K562 (cell line): ENCODE results near the gene PFKP. TPM values are rescaled to one million over a fixed set of nuclear protein-coding genes. Genes with fewer than 3 reads are reported as not detected.
A peak's percentile ranks its signal among the peaks of the same experiment; 100 is the strongest.

Experiments
- BHLHE40 ChIP-seq: IDR thresholded peaks from 2 replicates; pipeline ENCODE4 v1.6.1; 2011; ENCODE audit warnings: low read length, improper control_type of control experiment
- CBX1 ChIP-seq: sonication (generic); IDR thresholded peaks from 2 replicates; pipeline ENCODE4 v1.6.1; 2016; ENCODE audit warnings: antibody characterized with exemption, low read depth, mild to moderate bottlenecking
- CREM ChIP-seq: IDR thresholded peaks from 2 replicates; pipeline ENCODE4 v1.6.1; 2014; ENCODE audit warnings: antibody characterized with exemption, low read depth
- CXXC5 ChIP-seq: fragments of 250-450 bp; sonication (Bioruptor Pico); IDR thresholded peaks from 2 replicates; pipeline ENCODE4 v1.8.0; 2022; ENCODE audit warnings: inconsistent platforms, mild to moderate bottlenecking, moderate library complexity
- MEF2D ChIP-seq: conservative IDR thresholded peaks from 2 replicates; pipeline ENCODE4 v1.6.1; 2016; ENCODE audit warnings: low read depth, missing genetic modification characterization, missing compliant biosample characterization
- POLR2H ChIP-seq: IDR thresholded peaks from 2 replicates; pipeline ENCODE4 v1.6.1; 2016; ENCODE audit warnings: missing genetic modification characterization, low read depth, mild to moderate bottlenecking, control low read depth, missing compliant biosample characterization, moderate library complexity
- SAFB ChIP-seq: fragments of 200-400 bp; formaldehyde crosslinking; IDR thresholded peaks from 2 replicates; pipeline ENCODE4 v1.6.1; 2017; ENCODE audit warnings: low read depth, low read length, borderline replicate concordance
- SP2 ChIP-seq: IDR thresholded peaks from 2 replicates; pipeline ENCODE4 v1.6.1; 2011; ENCODE audit warnings: mild to moderate bottlenecking, low read depth, low read length, moderate library complexity; ENCODE audit not compliant: poor library complexity, severe bottlenecking; ENCODE audit errors: extremely low read depth
- STAG1 ChIP-seq: sonication (generic); formaldehyde crosslinking; IDR thresholded peaks from 2 replicates; pipeline ENCODE4 v1.5.0; 2020; ENCODE audit warnings: missing genetic modification reagents, borderline replicate concordance
- polyA plus RNA-seq, 8 experiments: library from polyadenylated mRNA; depleted of rRNA in 4 of 8; stranded (reverse) in 5 of 8; unstranded in 3 of 8; fragments of >200 nt; fragmentation: Nextera tagmentation in 2 of 8; fragmentation: Illumina TruSeq in 1 of 8; extraction: Ambion mirVana in 2 of 8; extraction: Trizol in 1 of 8; gene quantifications; 2 replicates each; pipeline versions ENCODE4 v1.2.1 to v1.2.3, GENCODE V29; 2011 to 2014; ENCODE audit warnings: inconsistent platforms in 1 of 8, missing spikeins in 1 of 8
- total RNA-seq, 7 experiments: library from RNA; depleted of rRNA in 6 of 7; stranded (reverse); fragments of >200 nt in 6 of 7; fragmentation: Illumina TruSeq in 2 of 7; extraction: Trizol in 2 of 7; gene quantifications; 2 replicates each; pipeline versions ENCODE4 v1.2.1 to v1.2.3, GENCODE V29; 2011 to 2021; ENCODE audit warnings: low replicate concordance in 1 of 7
- TF ChIP-seq, protein P1 (sequence below): fragments of 200-800 bp; sonication (Bioruptor generic); IDR thresholded peaks from 2 replicates; pipeline ENCODE4 v1.6.1; 2017; ENCODE audit warnings: missing genetic modification characterization, missing compliant biosample characterization
- TF ChIP-seq, protein P2 (sequence below): fragments of 450-650 bp; IDR thresholded peaks from 2 replicates; pipeline ENCODE4 v1.6.1; 2016; ENCODE audit warnings: antibody characterized with exemption
- TF ChIP-seq, protein P3 (sequence below), 2 experiments: fragments of 450-650 bp; formaldehyde crosslinking in 1 of 2; IDR thresholded peaks; 2 replicates each; pipeline versions ENCODE4 v1.4.0 to v1.6.1; 2014 to 2020; ENCODE audit warnings: mild to moderate bottlenecking in 2 of 2, borderline replicate concordance in 1 of 2, low read depth in 1 of 2
- TF ChIP-seq, protein P4 (sequence below), 2 experiments: IDR thresholded peaks; 2 replicates each; pipeline ENCODE4 v1.6.1; 2011; ENCODE audit warnings: borderline replicate concordance in 1 of 2, control low read depth in 1 of 2, low read depth in 1 of 2, low read length in 1 of 2, mild to moderate bottlenecking in 1 of 2, mixed read lengths in 1 of 2, moderate library complexity in 1 of 2; ENCODE audit not compliant: insufficient read depth in 1 of 2, insufficient read length in 1 of 2, poor library complexity in 1 of 2, severe bottlenecking in 1 of 2; ENCODE audit errors: extremely low read depth in 1 of 2

Gene PFKP
- total and polyA plus RNA-seq, 9 of the 15 experiments (the other 6 are each of a cell fraction or from before 2014, with no cell fraction given) = 23.5 to 116 (median 62.1) TPM

DNA sequence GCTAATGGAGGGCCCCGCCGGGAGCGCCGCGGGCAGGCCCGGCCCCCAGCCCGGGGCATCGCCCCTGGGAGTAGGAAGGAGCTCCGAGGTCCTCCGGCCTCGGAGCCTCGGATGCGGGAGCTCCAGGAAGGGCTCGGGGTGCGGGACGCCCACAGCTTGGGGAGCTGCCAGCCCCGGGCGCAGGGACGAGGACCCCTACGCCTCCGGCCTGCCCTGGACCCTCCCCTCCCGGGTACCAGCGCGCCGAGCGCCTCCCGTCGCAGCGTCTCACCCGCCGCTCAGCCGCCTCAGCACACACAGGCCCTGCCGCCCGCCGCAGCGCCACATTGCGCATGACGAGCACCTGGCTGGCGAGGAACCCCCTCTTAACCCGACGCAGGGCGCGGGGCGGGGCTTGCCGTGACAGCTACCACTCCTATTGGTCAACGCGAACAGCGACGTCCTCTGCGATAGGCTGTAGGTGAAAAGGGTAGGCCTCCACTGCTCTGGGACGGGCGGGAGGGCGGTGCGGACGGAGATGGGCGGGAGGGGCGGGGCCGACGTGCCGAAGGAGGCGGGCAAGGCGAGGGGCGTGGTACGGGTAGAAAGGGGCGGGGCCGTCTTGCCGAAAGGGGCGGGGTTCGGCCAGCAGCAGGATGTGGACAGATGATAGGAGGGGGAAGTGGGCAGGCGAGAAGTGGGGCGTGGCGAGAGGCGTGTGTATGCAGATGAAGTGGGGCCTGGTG is 105.3 kb downstream of the PFKP start, which contains the start of gene PITRM1 (continued):
- peak; percentile 90 for TF ChIP-seq POLR2H (tag)
- TF ChIP-seq STAG1 (CRISPR knock-in tag) = no peak
- TF ChIP-seq CREM = peak; percentile 81
- 0 out of 2 replicates have a peak, but pooled peaks have one; percentile 11 for TF ChIP-seq BHLHE40
- TF ChIP-seq, protein P1, sequence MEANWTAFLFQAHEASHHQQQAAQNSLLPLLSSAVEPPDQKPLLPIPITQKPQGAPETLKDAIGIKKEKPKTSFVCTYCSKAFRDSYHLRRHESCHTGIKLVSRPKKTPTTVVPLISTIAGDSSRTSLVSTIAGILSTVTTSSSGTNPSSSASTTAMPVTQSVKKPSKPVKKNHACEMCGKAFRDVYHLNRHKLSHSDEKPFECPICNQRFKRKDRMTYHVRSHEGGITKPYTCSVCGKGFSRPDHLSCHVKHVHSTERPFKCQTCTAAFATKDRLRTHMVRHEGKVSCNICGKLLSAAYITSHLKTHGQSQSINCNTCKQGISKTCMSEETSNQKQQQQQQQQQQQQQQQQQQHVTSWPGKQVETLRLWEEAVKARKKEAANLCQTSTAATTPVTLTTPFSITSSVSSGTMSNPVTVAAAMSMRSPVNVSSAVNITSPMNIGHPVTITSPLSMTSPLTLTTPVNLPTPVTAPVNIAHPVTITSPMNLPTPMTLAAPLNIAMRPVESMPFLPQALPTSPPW = peak; percentile 86
- peak; percentile 56 for TF ChIP-seq SP2
- TF ChIP-seq, protein P2, sequence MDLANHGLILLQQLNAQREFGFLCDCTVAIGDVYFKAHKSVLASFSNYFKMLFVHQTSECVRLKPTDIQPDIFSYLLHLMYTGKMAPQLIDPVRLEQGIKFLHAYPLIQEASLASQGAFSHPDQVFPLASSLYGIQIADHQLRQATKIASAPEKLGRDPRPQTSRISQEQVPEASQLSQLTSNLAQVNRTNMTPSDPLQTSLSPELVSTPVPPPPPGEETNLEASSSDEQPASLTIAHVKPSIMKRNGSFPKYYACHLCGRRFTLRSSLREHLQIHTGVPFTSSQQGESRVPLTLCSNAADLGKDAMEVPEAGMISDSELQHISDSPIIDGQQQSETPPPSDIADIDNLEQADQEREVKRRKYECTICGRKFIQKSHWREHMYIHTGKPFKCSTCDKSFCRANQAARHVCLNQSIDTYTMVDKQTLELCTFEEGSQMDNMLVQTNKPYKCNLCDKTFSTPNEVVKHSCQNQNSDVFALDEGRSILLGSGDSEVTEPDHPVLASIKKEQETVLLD = 0 out of 2 replicates have a peak, but pooled peaks have one; percentile 40
- TF ChIP-seq, protein P3, sequence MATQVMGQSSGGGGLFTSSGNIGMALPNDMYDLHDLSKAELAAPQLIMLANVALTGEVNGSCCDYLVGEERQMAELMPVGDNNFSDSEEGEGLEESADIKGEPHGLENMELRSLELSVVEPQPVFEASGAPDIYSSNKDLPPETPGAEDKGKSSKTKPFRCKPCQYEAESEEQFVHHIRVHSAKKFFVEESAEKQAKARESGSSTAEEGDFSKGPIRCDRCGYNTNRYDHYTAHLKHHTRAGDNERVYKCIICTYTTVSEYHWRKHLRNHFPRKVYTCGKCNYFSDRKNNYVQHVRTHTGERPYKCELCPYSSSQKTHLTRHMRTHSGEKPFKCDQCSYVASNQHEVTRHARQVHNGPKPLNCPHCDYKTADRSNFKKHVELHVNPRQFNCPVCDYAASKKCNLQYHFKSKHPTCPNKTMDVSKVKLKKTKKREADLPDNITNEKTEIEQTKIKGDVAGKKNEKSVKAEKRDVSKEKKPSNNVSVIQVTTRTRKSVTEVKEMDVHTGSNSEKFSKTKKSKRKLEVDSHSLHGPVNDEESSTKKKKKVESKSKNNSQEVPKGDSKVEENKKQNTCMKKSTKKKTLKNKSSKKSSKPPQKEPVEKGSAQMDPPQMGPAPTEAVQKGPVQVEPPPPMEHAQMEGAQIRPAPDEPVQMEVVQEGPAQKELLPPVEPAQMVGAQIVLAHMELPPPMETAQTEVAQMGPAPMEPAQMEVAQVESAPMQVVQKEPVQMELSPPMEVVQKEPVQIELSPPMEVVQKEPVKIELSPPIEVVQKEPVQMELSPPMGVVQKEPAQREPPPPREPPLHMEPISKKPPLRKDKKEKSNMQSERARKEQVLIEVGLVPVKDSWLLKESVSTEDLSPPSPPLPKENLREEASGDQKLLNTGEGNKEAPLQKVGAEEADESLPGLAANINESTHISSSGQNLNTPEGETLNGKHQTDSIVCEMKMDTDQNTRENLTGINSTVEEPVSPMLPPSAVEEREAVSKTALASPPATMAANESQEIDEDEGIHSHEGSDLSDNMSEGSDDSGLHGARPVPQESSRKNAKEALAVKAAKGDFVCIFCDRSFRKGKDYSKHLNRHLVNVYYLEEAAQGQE (IDR thresholded peaks at IDR 0.05; ENCODE audit: borderline replicate concordance) = no peak
- TF ChIP-seq, protein P3 (CRISPR knock-in tag; IDR thresholded peaks at IDR 0.05; ENCODE audit: low read depth) = peak; percentile 50; the same call in 1 of the 2 replicates
- TF ChIP-seq SAFB = 0 out of 2 replicates have a peak, but pooled peaks have one; percentile 24
- TF ChIP-seq, protein P4, sequence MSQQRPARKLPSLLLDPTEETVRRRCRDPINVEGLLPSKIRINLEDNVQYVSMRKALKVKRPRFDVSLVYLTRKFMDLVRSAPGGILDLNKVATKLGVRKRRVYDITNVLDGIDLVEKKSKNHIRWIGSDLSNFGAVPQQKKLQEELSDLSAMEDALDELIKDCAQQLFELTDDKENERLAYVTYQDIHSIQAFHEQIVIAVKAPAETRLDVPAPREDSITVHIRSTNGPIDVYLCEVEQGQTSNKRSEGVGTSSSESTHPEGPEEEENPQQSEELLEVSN (IDR thresholded peaks at IDR 0.05; ENCODE audit: borderline replicate concordance in 1 of 2, extremely low read depth in 1 of 2, insufficient read depth in 1 of 2, insufficient read length in 1 of 2, low read depth in 1 of 2, low read length in 1 of 2, poor library complexity in 1 of 2, severe bottlenecking in 1 of 2) = peak; percentile 26 to 66
- TF ChIP-seq MEF2D (tag) = no peak
- TF ChIP-seq CBX1 = 0 out of 2 replicates have a peak, but pooled peaks have one; percentile 68
- TF ChIP-seq CXXC5 (CRISPR knock-in tag) = peak; percentile 77
